ENCODE measurements around the gene ACTN4. TPM values are rescaled to one million over a fixed set of nuclear protein-coding genes. Genes with fewer than 3 reads are reported as not detected.
A peak's percentile ranks its signal among the peaks of the same experiment; 100 is the strongest.

The ACTN4 gene
- total RNA-seq, 1 donor from 2014 or later, result 197 TPM

- Mint-ChIP-seq H3K4me1 (peaks cover 63% of the 10 kb centered on the region), H3K9me3 (no peaks in the 10 kb centered on the region), H3K4me3 (no peak overlapping the region), H3K27ac (peak overlapping the region; percentile 79), H3K36me3 (ENCODE audit: low read depth) (peaks cover 18% of the 10 kb centered on the region), H3K27me3 (no peaks in the 10 kb centered on the region)
- intact Hi-C loops (cut with micrococcal nuclease), result no loop called here
- no peak for TF ChIP-seq CTCF (IDR thresholded peaks at IDR 0.05)
- POLR2A ChIA-PET, result interaction anchor here (0.8 kb wide), 1 partner anchor 59 kb away, joined by 6 read pairs; no protein-coding TSS in a partner anchor
- DNase-seq (no peak), ATAC-seq (ENCODE audit: low read depth) (peak; percentile 57)
- CTCF ChIA-PET, result interaction anchor here (1.4 kb wide), 1 partner anchor 236 kb away, joined by 4 read pairs; the partner anchor contains the start of genes MRPS12 and SARS2
These were observed 46.2 kb downstream of the ACTN4 start for GRCh38 chr19:38693380-38694223.

- Mint-ChIP-seq H3K36me3 (ENCODE audit: low read depth) (peaks cover 16% of the 10 kb centered on the region), H3K9me3 (no peaks in the 10 kb centered on the region), H3K4me3 (peak overlapping the region; percentile 79), H3K27me3 (no peaks in the 10 kb centered on the region), H3K27ac (peak overlapping the region; percentile 78), H3K4me1 (peaks cover 54% of the 10 kb centered on the region)
- ATAC-seq (ENCODE audit: low read depth), result peak; percentile 59
- POLR2A ChIA-PET, result interaction anchor here (0.7 kb wide), 1 partner anchor 47 kb away, joined by 4 read pairs; no protein-coding TSS in a partner anchor
- CTCF ChIA-PET, result interaction anchor here (1.0 kb wide), 1 partner anchor 58 kb away, joined by 4 read pairs; no protein-coding TSS in a partner anchor
- no peak for DNase-seq
- TF ChIP-seq CTCF (IDR thresholded peaks at IDR 0.05), result no peak
- intact Hi-C loops (cut with micrococcal nuclease), result no loop called here
These were observed 47.9 kb downstream of the ACTN4 start for GRCh38 chr19:38695317-38695683.

- no peak for ATAC-seq (ENCODE audit: low read depth)
- ChIA-PET POLR2A (no interaction called here), CTCF (interaction anchor here (1.0 kb wide), 1 partner anchor 58 kb away, joined by 4 read pairs; no protein-coding TSS in a partner anchor)
- no peak for DNase-seq
- H3K9me3 Mint-ChIP-seq, result no peaks in the 10 kb centered on the region
- intact Hi-C loops (cut with micrococcal nuclease), result no loop called here
- H3K4me3 Mint-ChIP-seq, result no peak overlapping the region
- peak overlapping the region; percentile 78 for H3K27ac Mint-ChIP-seq
- H3K27me3 Mint-ChIP-seq, result no peaks in the 10 kb centered on the region
- H3K36me3 Mint-ChIP-seq (ENCODE audit: low read depth), result peaks cover 22% of the 10 kb centered on the region
- TF ChIP-seq CTCF (IDR thresholded peaks at IDR 0.05), result no peak
- peaks cover 54% of the 10 kb centered on the region for H3K4me1 Mint-ChIP-seq
These were observed 48.6 kb downstream of the ACTN4 start for GRCh38 chr19:38695832-38696728.

GRCh38 chr19:38696729-38697055 lies 49.2 kb downstream of the ACTN4 start:
- intact Hi-C loops (cut with micrococcal nuclease), result no loop called here
- POLR2A ChIA-PET, result no interaction called here

More at GRCh38 chr19:38696729-38697055, 49.2 kb downstream of the ACTN4 start:
- Mint-ChIP-seq H3K27me3 (no peaks in the 10 kb centered on the region), H3K9me3 (no peaks in the 10 kb centered on the region), H3K36me3 (ENCODE audit: low read depth) (peaks cover 27% of the 10 kb centered on the region), H3K27ac (no peak overlapping the region), H3K4me1 (peaks cover 54% of the 10 kb centered on the region), H3K4me3 (no peak overlapping the region)
- no peak for TF ChIP-seq CTCF (IDR thresholded peaks at IDR 0.05)
- DNase-seq (no peak), ATAC-seq (ENCODE audit: low read depth) (no peak)
- CTCF ChIA-PET, result no interaction called here
